Measurements from ENCODE around the gene ADGRL2.

The ADGRL2 gene

GRCh38 chr1:81982523-81982922 lies 181.8 kb downstream of the ADGRL2 start:
- Histone ChIP-seq H3K36me3 (ENCODE audit: control insufficient read depth in 2 of 2, insufficient read depth in 1 of 2, low read length in 2 of 2) (peaks cover 9 to 31% of the 10 kb centered on the region in 2 experiments; a peak in 2 of 3 replicates), H3K27ac (ENCODE audit: extremely low read depth, low read depth, low read length) (no peak overlapping the region), H3K9me3 (ENCODE audit: control insufficient read depth, insufficient read depth, low read depth, low read length) (no peaks in the 10 kb centered on the region), H3K4me1 (ENCODE audit: control insufficient read depth, insufficient read depth, low read length) (no peaks in the 10 kb centered on the region), H3K4me3 (ENCODE audit: low read depth, low read length) (no peak overlapping the region)
- TF ChIP-seq ZNF585B (tag by site-specific recombination; IDR thresholded peaks at IDR 0.05) (no peak), EGR2 (tag by site-specific recombination; IDR thresholded peaks at IDR 0.05; ENCODE audit: low read depth) (no peak), BCL11A (tag by site-specific recombination; IDR thresholded peaks at IDR 0.05; ENCODE audit: low read depth) (no peak), ZNF2 (tag by site-specific recombination; IDR thresholded peaks at IDR 0.05) (no peak), REST (tag by site-specific recombination; IDR thresholded peaks at IDR 0.05) (no peak), ZNF138 (tag by site-specific recombination; IDR thresholded peaks at IDR 0.05; ENCODE audit: borderline replicate concordance) (no peak), ZNF404 (tag by site-specific recombination; IDR thresholded peaks at IDR 0.05) (no peak)
- ChIA-PET POLR2A (no interaction called here), CTCF (no interaction called here)

GRCh38 chr1:81989524-81989923 lies 188.8 kb downstream of the ADGRL2 start:
- POLR2A ChIA-PET, result interaction anchor here (0.7 kb wide), 1 partner anchor 522 kb away, joined by 3 read pairs; no protein-coding TSS in a partner anchor
- TF ChIP-seq ZBTB20 (tag by site-specific recombination; IDR thresholded peaks at IDR 0.05) (no peak), ZNF596 (tag by site-specific recombination; IDR thresholded peaks at IDR 0.05) (no peak), ZNF416 (tag by site-specific recombination; IDR thresholded peaks at IDR 0.05) (no peak), ZFP37 (tag by site-specific recombination; IDR thresholded peaks at IDR 0.05) (no peak)

GRCh38 chr1:81990241-81990640 lies 189.5 kb downstream of the ADGRL2 start:
- no peaks in the 10 kb centered on the region for H3K4me1 ChIP-seq (ENCODE audit: control insufficient read depth, insufficient read depth, low read length)
- no peak overlapping the region for H3K27ac ChIP-seq (ENCODE audit: extremely low read depth, low read depth, low read length)
- no peaks in the 10 kb centered on the region for H3K9me3 ChIP-seq (ENCODE audit: control insufficient read depth, insufficient read depth, low read depth, low read length)
- POLR2A ChIA-PET, result no interaction called here
- peaks cover 7 to 30% of the 10 kb centered on the region in 2 experiments; a peak in 2 of 3 replicates for H3K36me3 ChIP-seq (ENCODE audit: control insufficient read depth in 2 of 2, insufficient read depth in 1 of 2, low read length in 2 of 2)
- H3K4me3 ChIP-seq (ENCODE audit: low read depth, low read length), result no peak overlapping the region
- CTCF ChIA-PET, result interaction anchor here (0.6 to 1.1 kb wide), 2 partner anchors 16 to 1568 kb away, joined by 3 read pairs; no protein-coding TSS in a partner anchor
- TF ChIP-seq ZNF544 (tag by site-specific recombination; IDR thresholded peaks at IDR 0.05) (no peak), ZNF221 (tag by site-specific recombination; IDR thresholded peaks at IDR 0.05; ENCODE audit: borderline replicate concordance) (no peak), ZNF335 (tag by site-specific recombination; conservative IDR thresholded peaks at IDR 0.05) (no peak), ZNF350 (tag by site-specific recombination; IDR thresholded peaks at IDR 0.05) (no peak), ZNF174 (tag by site-specific recombination; IDR thresholded peaks at IDR 0.05) (no peak)

More at GRCh38 chr1:81989524-81989923, 188.8 kb downstream of the ADGRL2 start:
- H3K4me3 ChIP-seq (ENCODE audit: low read depth, low read length), result no peak overlapping the region
- no peaks in the 10 kb centered on the region for H3K4me1 ChIP-seq (ENCODE audit: control insufficient read depth, insufficient read depth, low read length)
- peaks cover 9 to 37% of the 10 kb centered on the region in 2 experiments; a peak in 2 of 3 replicates for H3K36me3 ChIP-seq (ENCODE audit: control insufficient read depth in 2 of 2, insufficient read depth in 1 of 2, low read length in 2 of 2)
- H3K9me3 ChIP-seq (ENCODE audit: control insufficient read depth, insufficient read depth, low read depth, low read length), result no peaks in the 10 kb centered on the region
- H3K27ac ChIP-seq (ENCODE audit: extremely low read depth, low read depth, low read length), result no peak overlapping the region
- CTCF ChIA-PET, result no interaction called here

- Histone ChIP-seq H3K9me3 (ENCODE audit: control insufficient read depth, insufficient read depth, low read depth, low read length) (no peaks in the 10 kb centered on the region), H3K27ac (ENCODE audit: extremely low read depth, low read depth, low read length) (no peak overlapping the region), H3K36me3 (ENCODE audit: control insufficient read depth in 2 of 2, insufficient read depth in 1 of 2, low read length in 2 of 2) (no peaks in the 10 kb centered on the region), H3K4me1 (ENCODE audit: control insufficient read depth, insufficient read depth, low read length) (no peaks in the 10 kb centered on the region), H3K4me3 (ENCODE audit: low read depth, low read length) (no peak overlapping the region)
- ChIA-PET POLR2A (no interaction called here), CTCF (no interaction called here)
- no peak for TF ChIP-seq SP3 (tag by site-specific recombination; IDR thresholded peaks at IDR 0.05)
- TF ChIP-seq ZNF223 (tag by site-specific recombination; IDR thresholded peaks at IDR 0.05), result no peak
- TF ChIP-seq GFI1B (tag by site-specific recombination; IDR thresholded peaks at IDR 0.05), result no peak
- no peak for TF ChIP-seq SP2 (tag by site-specific recombination; IDR thresholded peaks at IDR 0.05)
- TF ChIP-seq ZNF501 (tag by site-specific recombination; IDR thresholded peaks at IDR 0.05), result no peak
- TF ChIP-seq ZNF341 (tag by site-specific recombination; IDR thresholded peaks at IDR 0.05; ENCODE audit: low read depth), result no peak
- TF ChIP-seq WT1 (tag by site-specific recombination; IDR thresholded peaks at IDR 0.05), result no peak
- TF ChIP-seq ZNF510 (tag by site-specific recombination; IDR thresholded peaks at IDR 0.05; ENCODE audit: insufficient replicate concordance), result no peak
- TF ChIP-seq ZNF600 (tag by site-specific recombination; IDR thresholded peaks at IDR 0.05), result no peak
- no peak for TF ChIP-seq ZNF629 (tag by site-specific recombination; IDR thresholded peaks at IDR 0.05)
- no peak for TF ChIP-seq GLI4 (tag by site-specific recombination; IDR thresholded peaks at IDR 0.05)
These were observed 197.4 kb downstream of the ADGRL2 start for GRCh38 chr1:81998165-81998564.
